ENCODE results near the gene A1BG.
A peak's percentile ranks its signal among the peaks of the same experiment; 100 is the strongest.

The A1BG gene

GRCh38 chr19:58368561-58369360 lies 15.5 kb upstream of the A1BG start:
- peaks cover 11 to 27% (median 24%) of the 10 kb centered on the region in 11 experiments; a peak in 18 of 22 replicates for H3K36me3 ChIP-seq
- no peaks in the 10 kb centered on the region; a peak in 2 of 22 replicates for H4K20me1 ChIP-seq
- TF ChIP-seq Cebpa-rat (IDR thresholded peaks at IDR 0.05): no peak
- H3K4me3 ChIP-seq: no peak overlapping the region
- H3K9ac ChIP-seq: no peak overlapping the region; a peak in 1 of 22 replicates
- H3K9me3 ChIP-seq (replicated peaks in 1 of 11): no peaks in the 10 kb centered on the region; a peak in 1 of 22 replicates
- peaks cover 14 to 46% (median 36%) of the 10 kb centered on the region in 10 experiments for H3K4me1 ChIP-seq
- no peaks in the 10 kb centered on the region for H3K27me3 ChIP-seq
- H3K27ac ChIP-seq: no peak overlapping the region
- no peak overlapping the region for H3K4me2 ChIP-seq

- H3K4me3 ChIP-seq: no peak overlapping the region
- H3K9me3 ChIP-seq (replicated peaks in 1 of 11): no peaks in the 10 kb centered on the region; a peak in 1 of 22 replicates
- peaks cover 11 to 27% (median 24%) of the 10 kb centered on the region in 11 experiments; a peak in 18 of 22 replicates for H3K36me3 ChIP-seq
- H3K4me2 ChIP-seq: no peak overlapping the region
- TF ChIP-seq Cebpa-rat (IDR thresholded peaks at IDR 0.05): no peak
- H3K9ac ChIP-seq: no peak overlapping the region
- peaks cover 22 to 53% (median 43%) of the 10 kb centered on the region in 10 experiments for H3K4me1 ChIP-seq
- H3K27ac ChIP-seq: no peak overlapping the region
- no peaks in the 10 kb centered on the region for H3K27me3 ChIP-seq
- H4K20me1 ChIP-seq: no peaks in the 10 kb centered on the region; a peak in 1 of 22 replicates
These were observed 14.6 kb upstream of the A1BG start for GRCh38 chr19:58367698-58368454.

- Histone ChIP-seq H3K27ac (0 out of 22 replicates have a peak overlapping the region, but pooled peaks of 2 of the 11 experiments have one; percentile 1 to 15), H4K20me1 (no peaks in the 10 kb centered on the region), H3K9ac (peak overlapping the region in 2 of 11 experiments; percentile 7 to 23; a peak in 2 of 22 replicates), H3K4me1 (peaks cover 24 to 50% (median 42%) of the 10 kb centered on the region in 10 experiments), H3K27me3 (no peaks in the 10 kb centered on the region), H3K36me3 (peaks cover 11 to 27% (median 24%) of the 10 kb centered on the region in 11 experiments; a peak in 18 of 22 replicates), H3K9me3 (replicated peaks in 1 of 11) (no peaks in the 10 kb centered on the region; a peak in 1 of 22 replicates), H3K4me3 (no peak overlapping the region), H3K4me2 (peak overlapping the region in 6 of 11 experiments; percentile 8 to 87 (median 41); a peak in 7 of 22 replicates)
- no peak for TF ChIP-seq Cebpa-rat (IDR thresholded peaks at IDR 0.05)
These were observed 13.5 kb upstream of the A1BG start for GRCh38 chr19:58366585-58367430.

GRCh38 chr19:58364146-58364545 lies 10.9 kb upstream of the A1BG start:
- no peak for TF ChIP-seq Cebpa-rat (IDR thresholded peaks at IDR 0.05)
- Histone ChIP-seq H3K27ac (peak overlapping the region in 7 of 11 experiments; percentile 8 to 92 (median 52); a peak in 13 of 22 replicates), H3K27me3 (no peaks in the 10 kb centered on the region), H3K4me1 (peaks cover 31 to 62% (median 54%) of the 10 kb centered on the region in 10 experiments), H3K4me3 (no peak overlapping the region), H4K20me1 (no peaks in the 10 kb centered on the region), H3K9me3 (replicated peaks in 1 of 11) (no peaks in the 10 kb centered on the region; a peak in 1 of 22 replicates), H3K4me2 (peak overlapping the region; percentile 84 to 95 (median 87)), H3K9ac (peak overlapping the region in 8 of 11 experiments; percentile 0 to 48 (median 22); a peak in 10 of 22 replicates), H3K36me3 (peaks cover 11 to 25% (median 22%) of the 10 kb centered on the region in 11 experiments; a peak in 18 of 22 replicates)

DNA sequence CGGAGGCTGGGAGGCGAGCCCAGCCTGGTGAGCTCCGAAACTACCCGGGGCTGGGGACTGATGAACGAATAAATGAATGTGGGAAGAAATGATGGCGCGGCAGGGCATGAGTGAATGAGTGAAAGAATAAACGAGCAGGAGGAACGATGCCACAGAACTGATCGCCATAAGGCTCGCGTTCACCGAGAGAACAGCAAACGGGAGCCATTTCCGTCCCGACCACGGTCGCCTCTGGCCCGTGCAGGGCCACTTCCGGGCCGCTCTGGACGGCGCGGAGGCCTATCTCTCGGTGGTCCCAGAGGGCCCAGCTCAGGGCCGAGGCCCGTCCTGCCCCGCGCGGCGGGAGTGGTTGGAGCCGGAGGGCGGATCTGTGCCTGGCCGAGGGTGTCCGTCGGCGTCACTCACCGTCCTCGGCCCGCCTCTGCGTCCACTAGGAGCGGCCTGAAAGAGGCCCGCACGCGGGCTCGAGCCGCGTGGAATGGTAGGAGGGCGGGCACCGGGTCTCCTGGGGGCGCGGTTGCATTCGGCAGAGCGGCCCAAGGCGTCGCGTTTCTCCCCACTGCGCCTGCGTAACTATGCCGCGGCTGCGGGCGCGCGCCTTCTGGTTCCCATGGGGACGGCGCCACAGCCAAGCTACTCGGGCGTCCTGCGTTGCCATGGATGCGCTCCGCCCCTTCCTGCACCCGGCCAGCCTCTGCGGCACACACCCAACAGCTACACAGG lies 9.1 kb upstream of the A1BG start, which contains the start of gene ZNF497:
Gene ZNF497, minus strand, starts transcription at position 480 of the 723 bp plus-strand sequence. CDS start 5,116 bp downstream, outside the sequence.
- H3K4me2 ChIP-seq: peak within 1 kb of the TSS; percentile 84 to 95 (median 87)
- H4K20me1 ChIP-seq: peaks cover 0 to 7% (median 0%) of the 10 kb centered on the region in 11 experiments; a peak in 6 of 22 replicates
- H3K36me3 ChIP-seq: peaks cover 0 to 8% (median 5%) of the 10 kb centered on the region in 11 experiments; a peak in 14 of 22 replicates
- H3K27me3 ChIP-seq: peaks cover 5 to 12% (median 8%) of the 10 kb centered on the region in 11 experiments
- no peak for TF ChIP-seq Cebpa-rat (IDR thresholded peaks at IDR 0.05)
- H3K27ac ChIP-seq: peak within 1 kb of the TSS; percentile 83 to 94 (median 91)
- peak within 1 kb of the TSS; percentile 59 to 75 (median 68) for H3K4me3 ChIP-seq
- H3K9ac ChIP-seq: peak within 1 kb of the TSS; percentile 79 to 93 (median 90)
- no peaks in the 10 kb centered on the region; a peak in 1 of 22 replicates for H3K9me3 ChIP-seq (replicated peaks in 1 of 11)
- peaks cover 33 to 77% (median 67%) of the 10 kb centered on the region in 10 experiments for H3K4me1 ChIP-seq

DNA sequence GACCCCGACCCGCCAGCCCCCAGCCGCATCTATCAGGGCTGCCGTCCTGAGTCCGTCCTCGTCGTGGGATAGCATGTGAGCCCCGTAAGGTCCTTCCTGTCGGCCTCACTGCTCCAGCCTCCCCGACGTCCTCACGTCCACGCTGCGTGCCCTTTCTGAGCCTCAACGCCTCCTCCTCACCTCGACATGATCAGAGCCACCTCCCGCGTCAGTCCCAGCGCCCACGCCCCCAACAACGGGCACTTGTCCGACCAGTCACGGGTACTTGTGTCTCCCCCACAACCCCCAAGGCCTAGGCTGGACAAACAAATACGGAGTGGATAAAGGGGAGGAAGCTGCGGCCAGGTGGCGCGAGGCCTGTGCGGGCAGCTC lies 8.6 kb upstream of the A1BG start:
- no peaks in the 10 kb centered on the region for H3K9me3 ChIP-seq (replicated peaks in 1 of 11)
- peak overlapping the region; percentile 84 to 95 (median 87) for H3K4me2 ChIP-seq
- TF ChIP-seq Cebpa-rat (IDR thresholded peaks at IDR 0.05): no peak
- peaks cover 0 to 13% (median 5%) of the 10 kb centered on the region in 11 experiments; a peak in 11 of 22 replicates for H4K20me1 ChIP-seq
- peaks cover 10 to 18% (median 14%) of the 10 kb centered on the region in 11 experiments for H3K27me3 ChIP-seq
- peak overlapping the region; percentile 59 to 75 (median 68) for H3K4me3 ChIP-seq
- peak overlapping the region; percentile 83 to 94 (median 91) for H3K27ac ChIP-seq
- peaks cover 38 to 81% (median 71%) of the 10 kb centered on the region in 10 experiments for H3K4me1 ChIP-seq
- peaks cover 0 to 3% (median 0%) of the 10 kb centered on the region in 11 experiments; a peak in 5 of 22 replicates for H3K36me3 ChIP-seq
- peak overlapping the region; percentile 79 to 93 (median 90) for H3K9ac ChIP-seq

DNA sequence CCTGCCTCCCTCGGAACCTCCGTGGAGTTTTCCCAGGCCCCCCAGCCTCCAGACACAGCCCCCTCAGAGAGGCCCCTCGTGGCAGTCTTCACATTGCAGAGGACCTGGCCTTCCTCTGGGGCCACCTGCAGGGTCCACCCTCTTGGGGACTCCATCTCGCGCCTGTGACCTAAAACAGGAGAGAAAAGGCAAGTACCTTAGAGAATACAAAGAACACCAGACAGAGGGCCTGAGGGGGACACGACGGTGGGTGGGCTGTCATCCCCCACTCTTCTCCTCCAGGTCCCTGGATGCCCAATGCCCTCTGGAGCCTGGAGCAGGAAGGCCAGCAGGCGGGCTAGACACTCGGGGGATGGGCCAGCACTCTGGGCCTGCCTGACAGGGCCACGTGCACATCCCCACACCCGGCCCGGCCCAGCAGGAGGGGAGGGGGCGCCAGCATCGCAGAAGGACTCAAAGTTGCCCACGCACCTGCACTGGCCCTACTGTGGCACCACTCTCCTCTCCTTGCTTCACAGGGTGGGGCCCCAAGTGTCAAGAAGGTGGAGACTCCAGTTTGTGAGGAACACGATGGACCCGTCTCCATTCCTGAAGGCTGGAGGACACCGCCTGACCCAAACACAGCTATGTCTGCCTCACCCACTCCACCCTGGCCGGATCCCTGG lies 4.3 kb upstream of the A1BG start:
- peak overlapping the region in 1 of 11 experiments; percentile 42; a peak in 1 of 22 replicates for H3K9ac ChIP-seq
- no peaks in the 10 kb centered on the region for H3K9me3 ChIP-seq (replicated peaks in 1 of 11)
- H3K4me2 ChIP-seq: peak overlapping the region in 10 of 11 experiments; percentile 80 to 98 (median 93); a peak in 18 of 22 replicates

More for the DNA sequence above, 4.3 kb upstream of the A1BG start:
- no peak for TF ChIP-seq Cebpa-rat (IDR thresholded peaks at IDR 0.05)
- H4K20me1 ChIP-seq: peaks cover 3 to 55% (median 45%) of the 10 kb centered on the region in 11 experiments
- 0 out of 20 replicates have a peak overlapping the region, but pooled peaks of 2 of the 10 experiments have one; percentile 44 to 53 for H3K4me3 ChIP-seq
- peaks cover 0 to 21% (median 12%) of the 10 kb centered on the region in 11 experiments; a peak in 15 of 22 replicates for H3K36me3 ChIP-seq
- H3K27ac ChIP-seq: no peak overlapping the region
- peaks cover 28 to 62% (median 48%) of the 10 kb centered on the region in 10 experiments for H3K4me1 ChIP-seq
- H3K27me3 ChIP-seq: peaks cover 31 to 39% (median 35%) of the 10 kb centered on the region in 11 experiments
